GM18861 (cell line): ENCODE results near the gene SERPINI1.

Source experiments
- ATAC-seq: cut with Tn5 transposase; IDR thresholded peaks from one replicate; pipeline ENCODE4 v1.9.1; 2021; ENCODE audit not compliant: unreplicated experiment

The SERPINI1 gene, protein sequence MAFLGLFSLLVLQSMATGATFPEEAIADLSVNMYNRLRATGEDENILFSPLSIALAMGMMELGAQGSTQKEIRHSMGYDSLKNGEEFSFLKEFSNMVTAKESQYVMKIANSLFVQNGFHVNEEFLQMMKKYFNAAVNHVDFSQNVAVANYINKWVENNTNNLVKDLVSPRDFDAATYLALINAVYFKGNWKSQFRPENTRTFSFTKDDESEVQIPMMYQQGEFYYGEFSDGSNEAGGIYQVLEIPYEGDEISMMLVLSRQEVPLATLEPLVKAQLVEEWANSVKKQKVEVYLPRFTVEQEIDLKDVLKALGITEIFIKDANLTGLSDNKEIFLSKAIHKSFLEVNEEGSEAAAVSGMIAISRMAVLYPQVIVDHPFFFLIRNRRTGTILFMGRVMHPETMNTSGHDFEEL

DNA sequence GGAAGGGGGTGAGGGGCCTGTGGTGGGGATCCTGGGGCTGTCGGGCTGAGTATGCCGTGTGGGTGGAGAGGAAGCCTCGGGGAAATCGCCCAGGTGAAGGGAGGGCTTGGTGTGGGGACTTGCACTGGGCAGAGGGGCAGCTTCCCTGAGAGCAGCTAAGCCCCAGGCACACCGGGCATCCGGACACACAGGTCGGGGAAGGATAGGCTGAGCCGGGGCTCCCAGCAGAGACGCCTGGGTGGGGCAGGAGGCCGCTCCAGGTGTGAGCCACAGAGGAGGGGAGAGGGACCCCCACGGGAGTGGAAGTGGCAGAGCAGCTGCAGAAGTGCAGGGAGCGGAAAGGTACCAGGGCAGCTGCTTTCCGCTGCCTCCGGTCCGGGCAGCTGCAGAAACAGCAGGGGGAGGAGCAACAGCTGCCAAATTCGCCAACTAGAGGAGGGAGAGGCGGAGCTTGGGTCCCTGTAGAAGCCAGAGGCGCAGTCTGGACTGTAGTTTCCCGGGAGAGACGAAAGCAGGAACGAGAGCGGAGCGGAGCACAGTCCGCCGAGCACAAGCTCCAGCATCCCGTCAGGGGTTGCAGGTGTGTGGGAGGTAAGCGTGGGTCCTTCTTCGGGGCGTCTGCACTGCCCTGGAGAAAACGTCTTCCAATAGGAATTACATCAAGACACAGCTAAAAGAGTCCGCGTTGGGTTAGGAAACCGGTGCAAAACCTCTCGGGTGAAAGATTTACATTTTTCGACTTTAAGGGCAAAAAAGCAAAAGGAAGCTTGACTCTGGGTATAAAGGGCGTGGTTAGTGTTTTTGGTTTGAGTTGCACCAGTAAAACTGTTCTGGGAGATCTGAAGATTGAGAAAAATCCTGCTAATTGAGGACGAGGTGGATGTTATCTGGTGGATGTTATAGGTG, at the start of gene SERPINI1:
Gene SERPINI1, plus strand, starts transcription at position 489 of the 906 bp plus-strand sequence. CDS start 53,408 bp downstream, outside the sequence.
- peak; percentile 54 for ATAC-seq

DNA sequence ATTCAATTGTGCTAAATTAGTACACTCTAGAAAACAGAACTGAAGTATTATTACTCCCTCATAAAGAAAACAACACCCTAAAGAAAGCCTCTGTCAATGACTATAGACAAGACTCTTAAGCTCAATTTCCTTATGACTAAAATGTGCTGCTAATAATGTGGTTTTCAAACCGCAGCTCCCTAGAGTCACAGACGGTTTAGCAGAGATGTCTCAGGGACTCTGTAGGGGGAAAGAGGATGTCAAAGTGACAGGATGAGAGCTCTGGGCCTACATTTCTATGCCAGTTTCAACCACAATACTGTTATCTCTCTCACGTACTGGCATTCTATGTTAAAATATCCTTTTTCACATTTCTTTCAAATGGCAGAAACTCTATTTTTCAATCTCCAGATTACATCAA, 44.2 kb upstream of the SERPINI1 start:
- ATAC-seq: peak; percentile 100

DNA sequence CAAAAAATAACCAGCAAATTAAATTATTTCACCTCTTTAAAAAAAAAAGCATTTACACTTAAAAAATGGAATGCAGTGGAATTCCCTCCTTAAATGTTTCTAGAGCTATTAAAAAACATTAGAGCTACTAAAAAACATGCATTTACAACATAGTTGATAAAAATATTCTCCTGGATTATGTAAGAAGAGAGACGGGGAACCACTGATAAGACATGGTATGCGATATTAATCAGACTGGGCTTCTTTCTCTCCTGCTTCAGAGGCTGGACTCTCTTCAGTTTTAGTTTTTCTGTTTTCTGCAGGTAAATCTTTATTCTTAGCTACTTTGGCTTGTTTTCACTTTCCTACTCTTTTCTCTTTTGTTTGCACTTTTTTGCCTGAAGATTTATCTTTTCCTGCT, 41.4 kb upstream of the SERPINI1 start:
- no peak for ATAC-seq

DNA sequence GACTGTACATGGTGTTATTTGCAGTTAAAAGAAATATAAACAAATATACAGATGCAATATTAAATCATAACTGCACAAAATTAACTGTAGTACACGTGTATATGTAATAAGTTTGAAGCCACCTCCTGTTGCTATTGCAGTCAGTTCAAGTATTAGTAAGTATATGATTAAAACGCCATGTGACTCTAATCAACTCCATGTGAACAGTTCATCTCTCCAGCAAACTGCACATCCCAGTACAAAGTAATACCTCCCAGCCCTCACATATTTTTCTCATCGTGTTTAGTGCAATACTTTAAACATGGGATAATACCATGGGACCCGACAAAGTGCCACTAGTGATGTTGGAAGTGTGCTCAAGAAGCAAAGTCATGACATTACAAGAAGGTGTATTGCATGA, 35.5 kb upstream of the SERPINI1 start:
- ATAC-seq: no peak

DNA sequence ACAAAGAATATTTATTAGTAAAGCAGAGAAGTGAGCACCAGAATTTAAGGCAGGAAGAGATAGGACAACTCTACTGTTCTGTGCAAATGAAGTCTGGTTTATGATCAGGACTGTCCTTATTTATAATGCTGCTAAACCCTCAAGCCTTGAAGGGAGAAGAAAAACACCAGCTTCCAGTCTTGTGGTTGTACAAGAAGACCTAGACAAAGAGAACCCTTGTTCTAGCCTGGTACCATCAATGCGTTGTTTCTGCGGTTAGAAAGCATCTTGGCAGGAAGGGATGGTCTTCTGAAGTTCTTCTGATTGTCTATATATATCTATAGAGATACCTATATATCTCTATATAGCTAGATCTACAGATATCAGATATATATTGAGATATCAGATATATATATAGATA, 34.6 kb upstream of the SERPINI1 start:
- ATAC-seq: no peak

DNA sequence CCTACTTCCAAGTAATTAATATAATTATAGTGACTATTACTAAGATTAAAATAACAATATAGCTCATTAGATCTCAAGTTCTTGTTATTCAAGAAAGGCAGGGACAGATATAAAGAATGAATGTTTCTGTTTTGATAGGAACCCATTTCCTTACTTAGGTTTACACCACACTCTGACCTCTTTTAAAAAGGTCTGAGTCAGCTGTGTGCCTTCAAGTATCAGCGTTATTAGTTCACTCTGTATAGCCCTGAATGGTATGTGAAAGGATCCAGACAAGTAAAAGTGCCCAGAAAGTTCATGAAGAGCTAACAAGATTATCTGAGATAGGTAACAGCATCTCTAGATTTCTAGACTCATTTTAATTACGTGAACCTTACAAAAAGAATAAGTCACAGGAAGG, 29.7 kb upstream of the SERPINI1 start:
- ATAC-seq: no peak

DNA sequence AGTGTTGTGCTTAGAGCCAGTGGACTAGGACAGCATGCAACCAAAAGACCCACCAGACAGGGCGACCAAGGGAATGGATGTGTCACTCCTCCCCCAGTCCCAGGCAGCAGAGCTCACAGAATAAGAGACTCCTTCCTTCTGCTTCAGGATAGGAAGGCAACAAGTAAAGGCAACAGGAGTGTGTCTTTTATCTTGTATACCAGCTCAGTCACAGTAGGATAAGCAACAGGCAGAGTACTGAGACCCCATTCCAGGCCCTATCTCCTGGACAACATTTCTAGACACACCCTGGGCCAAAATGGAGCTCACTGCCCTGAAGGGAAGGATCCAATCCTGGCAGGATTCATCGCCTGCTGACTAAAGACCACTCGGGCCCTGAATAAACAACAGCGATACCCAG, 25.8 kb upstream of the SERPINI1 start:
- ATAC-seq: no peak

DNA sequence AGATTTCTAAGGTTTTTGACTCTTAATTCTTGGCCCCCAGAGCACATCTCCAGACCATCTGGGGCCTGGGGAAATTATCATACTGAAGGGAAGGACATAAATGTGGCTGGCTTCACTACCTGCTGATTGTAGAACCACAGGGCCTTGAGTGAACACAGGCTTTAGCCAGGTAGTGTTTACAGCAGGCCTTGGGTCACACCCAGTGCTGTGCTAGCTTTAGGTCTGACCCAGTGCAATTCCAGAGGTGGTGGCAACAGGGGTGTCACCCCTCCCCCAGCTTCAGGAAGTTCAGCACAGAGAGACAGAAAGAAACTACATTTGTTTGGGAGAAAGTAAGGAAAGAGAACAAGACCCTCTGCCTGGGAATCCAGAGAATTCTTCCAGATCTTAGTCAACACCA, 25.0 kb upstream of the SERPINI1 start:
- ATAC-seq: no peak

DNA sequence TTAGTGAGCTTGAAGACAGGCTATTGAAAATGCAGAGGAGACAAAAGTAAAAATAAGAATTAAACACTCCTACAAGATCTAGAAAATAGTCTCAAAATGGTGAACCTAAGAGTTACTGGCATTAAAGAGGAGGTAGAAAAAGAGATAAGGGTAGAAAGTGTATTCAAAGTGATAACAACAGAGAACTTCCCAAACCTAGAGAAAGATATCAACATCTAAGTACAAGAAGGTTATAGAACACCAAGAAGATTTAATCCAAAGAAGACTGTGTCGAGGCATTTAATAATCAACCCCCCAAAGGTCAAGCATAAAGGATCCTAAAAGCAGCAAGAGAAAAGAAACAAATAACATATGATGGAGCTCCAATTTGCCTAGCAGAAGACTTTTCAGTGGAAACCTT, 24.1 kb upstream of the SERPINI1 start:
- no peak for ATAC-seq

DNA sequence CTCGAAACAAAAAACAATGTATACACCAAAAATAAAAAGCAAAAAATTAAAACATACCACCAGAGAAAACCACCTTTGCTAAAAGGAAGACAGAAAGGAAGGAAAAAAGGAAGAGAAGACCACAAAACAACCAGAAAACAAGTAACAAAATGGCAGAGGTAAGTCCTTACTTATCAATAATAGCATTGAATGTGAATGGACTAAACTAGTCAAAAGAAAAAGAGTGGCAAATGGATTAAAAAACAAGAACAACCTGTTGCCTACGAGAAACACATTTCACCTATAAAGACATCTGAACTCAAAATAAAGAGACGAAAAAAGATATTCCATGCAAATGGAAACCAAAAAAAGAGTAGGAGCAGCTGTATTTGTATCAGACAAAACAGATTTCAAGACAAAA, 23.1 kb upstream of the SERPINI1 start:
- ATAC-seq: no peak

DNA sequence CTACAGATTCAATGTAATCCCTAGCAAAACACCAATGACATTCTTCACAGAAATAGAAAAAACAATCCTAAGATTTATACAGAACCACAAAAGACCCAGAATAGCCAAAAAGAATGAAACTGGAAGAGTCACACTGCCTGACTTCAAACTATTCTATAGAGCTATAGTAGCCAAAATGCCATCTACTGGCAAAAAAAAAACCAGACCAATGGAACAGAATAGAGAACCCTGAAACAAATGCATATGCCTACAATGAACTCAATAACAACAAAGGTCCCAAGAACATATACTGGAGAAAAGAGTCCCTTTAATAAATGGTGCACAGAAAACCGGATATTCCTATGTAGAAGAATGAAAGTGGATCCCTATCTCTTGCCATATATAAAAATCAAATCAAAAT, 20.6 kb upstream of the SERPINI1 start:
- no peak for ATAC-seq

DNA sequence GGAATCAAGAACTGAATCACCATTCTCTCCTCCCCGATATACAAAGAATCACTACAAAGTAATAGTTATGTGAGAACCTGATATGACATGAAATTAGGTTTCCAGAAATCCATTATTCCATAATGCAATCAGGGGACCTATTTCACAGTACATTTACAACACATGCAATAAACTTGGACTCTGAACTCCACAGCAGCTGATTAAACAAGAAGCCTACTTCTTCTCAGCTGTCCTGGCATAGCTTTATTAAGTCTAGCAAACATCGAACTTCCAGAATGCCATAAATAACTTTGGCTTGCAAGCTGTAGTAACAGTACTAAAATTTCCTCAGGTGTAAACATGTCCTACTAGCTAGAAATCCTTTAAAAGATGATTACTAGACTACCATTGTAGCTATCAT, 18.6 kb upstream of the SERPINI1 start:
- ATAC-seq: no peak

DNA sequence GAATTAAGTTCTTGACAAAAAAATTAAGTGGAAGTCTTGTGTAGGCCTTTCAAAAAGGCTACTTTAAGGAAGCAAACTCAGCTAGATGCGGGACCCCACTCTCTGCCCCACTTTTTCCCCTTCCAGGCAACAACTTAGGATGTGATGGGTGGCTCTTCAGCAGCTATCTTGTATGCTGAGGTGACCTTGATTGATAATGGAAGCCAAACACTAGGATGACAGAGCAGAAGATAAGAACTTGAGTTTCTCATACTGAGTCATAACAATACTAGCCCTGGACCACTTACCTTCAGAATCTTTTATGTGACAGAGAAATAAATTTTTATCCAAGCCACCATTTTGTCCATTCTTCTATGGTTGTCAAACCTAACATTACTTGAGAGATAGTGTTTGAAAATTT, 16.9 kb upstream of the SERPINI1 start:
- no peak for ATAC-seq

DNA sequence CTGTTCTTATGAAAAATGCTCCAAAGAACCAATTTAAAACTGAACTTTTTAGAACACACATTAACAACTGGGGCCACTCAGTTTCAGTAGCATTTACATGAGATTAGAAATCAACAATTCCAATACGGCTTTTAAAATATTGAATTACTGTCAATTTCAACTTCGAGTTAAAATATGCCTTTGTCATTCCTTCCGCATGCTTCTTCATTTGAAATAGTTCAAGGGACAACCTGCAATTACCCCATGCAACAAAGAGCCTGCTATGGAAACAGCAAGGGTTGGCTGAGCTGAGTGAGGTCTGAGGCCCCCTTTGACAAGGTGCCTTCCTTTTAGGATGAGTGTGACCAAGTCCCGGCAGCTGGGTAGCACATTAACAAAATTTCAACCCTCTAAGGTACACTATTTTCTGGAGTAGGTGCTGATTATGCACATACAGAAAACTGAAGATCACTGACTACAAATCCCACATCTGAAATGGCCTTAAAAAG, 12.5 kb upstream of the SERPINI1 start:
- no peak for ATAC-seq

DNA sequence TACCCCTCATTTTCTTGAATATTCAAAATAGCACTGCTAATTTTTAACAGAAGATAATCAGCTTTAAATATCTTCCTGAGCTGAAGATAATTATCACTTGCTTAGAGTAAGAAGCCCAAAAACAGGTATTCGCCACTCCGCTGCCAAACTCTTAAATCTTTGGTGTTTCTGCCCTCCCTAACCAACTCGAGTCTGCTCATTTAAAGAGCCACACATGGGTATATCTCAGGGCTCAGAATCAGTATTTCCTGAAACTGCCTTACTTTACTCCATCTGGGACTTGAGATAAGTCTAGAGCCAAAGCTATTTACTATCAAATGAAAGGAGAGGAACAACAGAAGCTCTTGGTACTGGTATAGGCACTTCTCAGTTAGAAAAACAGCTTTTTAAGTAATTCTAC, 11.6 kb upstream of the SERPINI1 start:
- no peak for ATAC-seq

DNA sequence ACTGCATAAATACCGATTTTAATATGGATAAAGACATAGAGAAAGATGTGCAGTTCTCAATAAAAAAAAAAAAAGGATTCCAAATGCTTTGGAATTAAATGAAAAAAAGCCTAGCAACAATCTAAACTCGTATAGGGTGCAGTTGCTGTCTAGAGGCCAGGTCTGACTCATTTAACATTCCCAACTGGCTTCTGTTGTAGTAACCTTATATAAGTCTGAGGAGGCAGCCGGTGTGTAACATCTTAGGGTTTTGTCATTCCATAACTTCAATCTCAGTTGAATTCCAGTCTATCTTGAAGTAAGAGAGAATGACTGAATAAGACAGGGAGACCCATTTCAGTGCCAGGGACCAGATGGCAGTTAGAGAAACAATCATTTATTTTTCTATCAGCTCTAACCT, 7.3 kb upstream of the SERPINI1 start:
- no peak for ATAC-seq

DNA sequence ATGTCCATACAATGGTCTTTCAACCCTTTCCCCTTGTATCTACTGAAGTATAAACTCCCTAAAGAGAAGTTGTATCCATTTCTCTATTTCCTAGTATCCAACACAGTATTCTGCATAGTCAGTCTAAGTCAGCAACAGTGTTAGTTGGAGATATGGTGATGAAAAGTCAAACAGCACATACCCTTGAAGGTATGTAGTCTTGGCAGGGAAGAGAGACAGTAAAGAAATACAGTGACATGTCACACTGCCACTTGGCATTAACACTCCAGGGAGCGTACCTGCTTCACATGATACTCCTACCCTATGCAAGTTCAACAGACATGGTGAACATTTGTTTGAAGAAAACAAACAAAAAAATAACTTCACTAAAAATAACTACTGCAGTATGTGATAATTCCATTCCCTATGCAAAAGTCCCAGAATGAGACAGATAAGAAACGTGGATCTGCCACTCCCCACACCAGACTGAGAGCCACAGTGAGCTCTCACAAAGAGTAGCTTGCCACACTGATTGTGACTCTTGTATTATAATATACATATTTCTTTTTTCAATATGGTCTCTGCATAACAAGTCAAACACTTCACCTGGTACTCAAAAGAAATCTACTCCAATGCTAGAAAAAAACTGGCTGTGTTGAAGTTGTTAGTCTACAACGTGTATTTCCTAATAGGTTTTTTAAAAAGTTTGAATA, 6.7 kb upstream of the SERPINI1 start:
- ATAC-seq: no peak

DNA sequence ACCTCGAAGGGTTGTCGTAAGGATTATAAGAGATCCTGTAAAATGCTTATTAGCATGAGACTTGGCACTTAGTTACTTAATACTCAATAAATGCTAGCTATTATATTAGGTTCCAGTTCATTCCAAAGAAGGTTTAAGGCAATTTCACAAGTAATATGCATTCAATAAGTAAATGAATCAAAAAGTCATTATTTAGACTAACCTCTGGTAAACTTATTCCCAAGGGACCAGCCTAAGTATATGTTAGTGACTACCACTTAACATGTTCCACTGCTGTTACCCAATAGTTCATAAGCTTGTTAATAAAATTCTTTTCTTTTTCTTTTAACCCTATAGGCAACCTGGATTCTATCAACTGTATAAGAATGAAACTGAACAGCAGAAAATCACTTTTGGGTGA, 5.9 kb upstream of the SERPINI1 start:
- no peak for ATAC-seq

DNA sequence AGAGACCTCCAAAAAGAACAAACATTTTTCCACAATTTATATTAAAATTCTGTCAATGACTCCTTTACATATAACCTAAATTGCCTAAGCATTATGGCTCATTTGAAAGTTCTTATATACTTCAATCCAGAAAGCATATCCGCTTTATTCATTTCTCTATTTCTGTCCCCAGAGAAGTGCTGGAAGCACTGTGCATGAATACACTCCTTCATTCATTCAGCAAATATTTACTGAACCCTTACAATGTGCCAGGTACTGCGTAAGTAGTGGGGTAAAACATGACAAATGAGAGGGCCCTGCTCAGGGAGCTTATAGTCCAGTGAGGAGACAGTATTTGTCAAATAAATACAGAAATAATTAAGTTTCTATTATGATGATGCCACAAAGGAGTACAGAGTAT, 4.1 kb upstream of the SERPINI1 start:
- no peak for ATAC-seq

DNA sequence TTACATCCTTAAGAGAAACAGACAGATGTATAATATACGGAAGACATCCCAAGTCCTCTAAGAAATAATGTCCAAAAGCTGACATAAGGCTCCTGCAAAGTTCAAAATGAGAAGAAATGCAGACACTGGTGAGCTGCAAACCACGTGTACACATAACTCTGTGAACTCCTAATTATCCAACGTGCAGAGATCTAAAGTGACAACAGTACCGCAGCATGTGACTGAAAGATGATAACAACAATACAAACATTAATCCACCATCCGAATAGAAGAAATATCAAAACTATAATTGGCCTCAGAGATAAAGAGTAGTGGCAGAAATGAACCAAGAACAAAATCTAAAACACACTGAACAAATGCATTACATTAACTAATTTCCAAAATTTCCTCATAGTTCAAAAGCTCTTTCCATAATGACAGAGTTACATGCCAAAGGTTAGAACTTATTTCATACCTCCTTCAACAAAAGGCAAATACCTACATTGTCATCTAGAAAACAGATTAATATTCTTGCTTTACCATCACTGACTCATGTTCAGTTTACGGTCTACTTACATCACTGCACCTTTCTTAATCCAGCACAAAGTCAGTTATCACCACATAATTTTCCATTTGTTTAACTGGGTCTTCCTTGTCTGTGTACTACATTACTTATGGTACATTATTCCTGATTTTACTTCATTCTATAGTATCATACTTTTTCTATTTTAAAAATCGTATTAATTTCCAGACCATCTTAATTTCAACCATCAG, 3.0 kb upstream of the SERPINI1 start:
- ATAC-seq: no peak
